K562 (cell line): ENCODE results near the gene CCDC97. TPM values are rescaled to one million over a fixed set of nuclear protein-coding genes. Genes with fewer than 3 reads are reported as not detected.

ENCODE experiments used
- AFF4 ChIP-seq: sonication (generic); formaldehyde crosslinking; IDR thresholded peaks from 2 replicates; pipeline ENCODE4 v1.8.0; 2023; ENCODE audit warnings: mild to moderate bottlenecking, missing genetic modification reagents
- CTCF ChIP-seq, 3 experiments: IDR thresholded peaks in 2 of 3; conservative IDR thresholded peaks in 1 of 3; 2 replicates each; pipeline ENCODE4 v1.5.1; 2011 to 2012; ENCODE audit warnings: low read length in 3 of 3, mild to moderate bottlenecking in 3 of 3, control low read depth in 2 of 3, improper control_type of control experiment in 1 of 3, inconsistent platforms in 1 of 3, low read depth in 1 of 3, mixed read lengths in 1 of 3, moderate library complexity in 1 of 3; ENCODE audit not compliant: insufficient read depth in 2 of 3
- PHF20 ChIP-seq: fragments of 450-650 bp; IDR thresholded peaks from 2 replicates; pipeline ENCODE4 v1.6.1; 2018; ENCODE audit not compliant: partially characterized antibody
- REST ChIP-seq, 2 experiments: fragments of 450-650 bp; formaldehyde crosslinking in 1 of 2; IDR thresholded peaks; 2 replicates each; pipeline versions ENCODE4 v1.4.0 to v1.6.1; 2014 to 2020; ENCODE audit warnings: mild to moderate bottlenecking in 2 of 2, borderline replicate concordance in 1 of 2, low read depth in 1 of 2
- STAG1 ChIP-seq: sonication (generic); formaldehyde crosslinking; IDR thresholded peaks from 2 replicates; pipeline ENCODE4 v1.5.0; 2020; ENCODE audit warnings: missing genetic modification reagents, borderline replicate concordance
- polyA plus RNA-seq, 8 experiments: library from polyadenylated mRNA; depleted of rRNA in 4 of 8; stranded (reverse) in 5 of 8; unstranded in 3 of 8; fragments of >200 nt; fragmentation: Nextera tagmentation in 2 of 8; fragmentation: Illumina TruSeq in 1 of 8; extraction: Ambion mirVana in 2 of 8; extraction: Trizol in 1 of 8; gene quantifications; 2 replicates each; pipeline versions ENCODE4 v1.2.1 to v1.2.3, GENCODE V29; 2011 to 2014; ENCODE audit warnings: inconsistent platforms in 1 of 8, missing spikeins in 1 of 8
- total RNA-seq, 7 experiments: library from RNA; depleted of rRNA in 6 of 7; stranded (reverse); fragments of >200 nt in 6 of 7; fragmentation: Illumina TruSeq in 2 of 7; extraction: Trizol in 2 of 7; gene quantifications; 2 replicates each; pipeline versions ENCODE4 v1.2.1 to v1.2.3, GENCODE V29; 2011 to 2021; ENCODE audit warnings: low replicate concordance in 1 of 7

CCDC97 gene
- total and polyA plus RNA-seq, 9 of the 15 experiments (the other 6 are each of a cell fraction or from before 2014, with no cell fraction given): 0.60 to 16.5 (median 7.0) TPM

- peak; percentile 40; the same call in 1 of the 2 replicates for TF ChIP-seq REST (IDR thresholded peaks at IDR 0.05; ENCODE audit: borderline replicate concordance)
- TF ChIP-seq REST (CRISPR knock-in tag; IDR thresholded peaks at IDR 0.05; ENCODE audit: low read depth): no peak
- TF ChIP-seq AFF4: no peak
- TF ChIP-seq PHF20: no peak
- no peak for TF ChIP-seq STAG1 (CRISPR knock-in tag)
- TF ChIP-seq CTCF (IDR thresholded peaks at IDR 0.05 in 2 of 3, conservative IDR thresholded peaks at IDR 0.05 in 1 of 3; ENCODE audit: insufficient read depth in 2 of 3, low read depth in 1 of 3, low read length in 3 of 3): peak; percentile 78 to 88 (median 79)
Observed at GRCh38 chr19:41321600-41322270, 11.8 kb downstream of the CCDC97 start (continued).
